Measurements from ENCODE around the gene RNF175. TPM values are rescaled to one million over a fixed set of nuclear protein-coding genes. Genes with fewer than 3 reads are reported as not detected.

Gene RNF175
- total RNA-seq, 1 experiment from 2014 or later = 5.4 TPM

- H3K4me1 Mint-ChIP-seq = peaks cover 49% of the 10 kb centered on the region
- peak overlapping the region; percentile 98 for H3K4me3 Mint-ChIP-seq
- POLR2A ChIA-PET = no interaction called here
- no peaks in the 10 kb centered on the region for H3K9me3 Mint-ChIP-seq
- ATAC-seq (no peak), DNase-seq (ENCODE audit: low spot score) (peak; percentile 24)
- peaks cover 52% of the 10 kb centered on the region for H3K36me3 Mint-ChIP-seq
- H3K27ac Mint-ChIP-seq = peak overlapping the region; percentile 96
- CTCF ChIA-PET = interaction anchor here (0.7 to 2.7 kb wide), 5 partner anchors 231 to 331 kb away, joined by 3 to 15 read pairs (median 3); no protein-coding TSS in a partner anchor
- no peaks in the 10 kb centered on the region for H3K27me3 Mint-ChIP-seq (ENCODE audit: low read depth)
- TF ChIP-seq ZBTB21 (CRISPR knock-in tag; IDR thresholded peaks at IDR 0.05; ENCODE audit: borderline replicate concordance) (no peak), TP53 (CRISPR knock-in tag; IDR thresholded peaks at IDR 0.05) (no peak), GABPB1 (CRISPR knock-in tag; IDR thresholded peaks at IDR 0.05) (no peak), GRHL2 (CRISPR knock-in tag; IDR thresholded peaks at IDR 0.05; ENCODE audit: insufficient replicate concordance, severe bottlenecking) (no peak), NFE2L1 (CRISPR knock-in tag; IDR thresholded peaks at IDR 0.05) (no peak), SOX15 (CRISPR knock-in tag; IDR thresholded peaks at IDR 0.05) (no peak), MLX (CRISPR knock-in tag; IDR thresholded peaks at IDR 0.05) (no peak), ARID4B (CRISPR knock-in tag; IDR thresholded peaks at IDR 0.05; ENCODE audit: borderline replicate concordance) (no peak), E2F1 (CRISPR knock-in tag; IDR thresholded peaks at IDR 0.05) (no peak), ZNF512 (CRISPR knock-in tag; IDR thresholded peaks at IDR 0.05; ENCODE audit: borderline replicate concordance) (0 out of 2 replicates have a peak, but pooled peaks have one; percentile 34), STAT6 (CRISPR knock-in tag; conservative IDR thresholded peaks at IDR 0.05; ENCODE audit: low read depth) (no peak), NFATC4 (CRISPR knock-in tag; IDR thresholded peaks at IDR 0.05) (no peak), IRF2 (CRISPR knock-in tag; IDR thresholded peaks at IDR 0.05; ENCODE audit: borderline replicate concordance, low read depth) (no peak), ZNF138 (CRISPR knock-in tag; conservative IDR thresholded peaks at IDR 0.05) (no peak), FOXP4 (CRISPR knock-in tag; IDR thresholded peaks at IDR 0.05) (no peak; the same call in 1 of the 2 replicates), ZNF423 (CRISPR knock-in tag; IDR thresholded peaks at IDR 0.05) (no peak), PREB (CRISPR knock-in tag; IDR thresholded peaks at IDR 0.05; ENCODE audit: borderline replicate concordance) (no peak), ATF2 (CRISPR knock-in tag; IDR thresholded peaks at IDR 0.05; ENCODE audit: borderline replicate concordance, low read depth) (0 out of 2 replicates have a peak, but pooled peaks have one; percentile 13), SMAD4 (CRISPR knock-in tag; IDR thresholded peaks at IDR 0.05) (no peak), ZMAT4 (CRISPR knock-in tag; IDR thresholded peaks at IDR 0.05) (no peak), FOXP1 (CRISPR knock-in tag; IDR thresholded peaks at IDR 0.05; ENCODE audit: borderline replicate concordance) (no peak), ATF1 (CRISPR knock-in tag; IDR thresholded peaks at IDR 0.05) (no peak)
Measured at GRCh38 chr4:153788051-153788412, 28.2 kb upstream of the RNF175 start.
